22Rv1 (cell line): ENCODE measurements around the gene VWA8.

Experiments
- ZFX ChIP-seq: fragments of 450-650 bp; IDR thresholded peaks from 2 replicates; pipeline ENCODE4 v1.6.1; 2017; ENCODE audit warnings: antibody characterized with exemption, borderline replicate concordance
- TF ChIP-seq, protein P1 (sequence below): fragments of 450-650 bp; IDR thresholded peaks from 2 replicates; pipeline ENCODE4 v1.5.1; 2017; ENCODE audit warnings: mild to moderate bottlenecking

DNA sequence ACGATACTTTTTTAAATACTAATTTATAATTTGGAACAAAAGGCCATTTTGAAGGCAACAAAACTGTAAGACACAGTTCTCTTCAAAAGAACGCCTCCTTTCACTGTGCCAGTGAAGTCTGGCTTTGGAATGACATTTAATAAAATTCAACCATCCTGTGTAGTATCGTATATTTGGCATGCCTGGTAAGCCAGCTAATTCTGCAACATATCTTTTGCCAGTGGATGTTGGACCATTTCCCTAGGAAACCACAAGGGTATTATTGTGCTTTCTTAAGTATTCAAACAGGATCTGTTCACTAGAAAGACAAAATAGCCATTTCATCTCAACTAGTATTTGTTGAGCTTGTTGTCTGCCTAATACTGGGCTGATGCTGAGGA is 391.9 kb downstream of the VWA8 start:
- TF ChIP-seq, protein P1, sequence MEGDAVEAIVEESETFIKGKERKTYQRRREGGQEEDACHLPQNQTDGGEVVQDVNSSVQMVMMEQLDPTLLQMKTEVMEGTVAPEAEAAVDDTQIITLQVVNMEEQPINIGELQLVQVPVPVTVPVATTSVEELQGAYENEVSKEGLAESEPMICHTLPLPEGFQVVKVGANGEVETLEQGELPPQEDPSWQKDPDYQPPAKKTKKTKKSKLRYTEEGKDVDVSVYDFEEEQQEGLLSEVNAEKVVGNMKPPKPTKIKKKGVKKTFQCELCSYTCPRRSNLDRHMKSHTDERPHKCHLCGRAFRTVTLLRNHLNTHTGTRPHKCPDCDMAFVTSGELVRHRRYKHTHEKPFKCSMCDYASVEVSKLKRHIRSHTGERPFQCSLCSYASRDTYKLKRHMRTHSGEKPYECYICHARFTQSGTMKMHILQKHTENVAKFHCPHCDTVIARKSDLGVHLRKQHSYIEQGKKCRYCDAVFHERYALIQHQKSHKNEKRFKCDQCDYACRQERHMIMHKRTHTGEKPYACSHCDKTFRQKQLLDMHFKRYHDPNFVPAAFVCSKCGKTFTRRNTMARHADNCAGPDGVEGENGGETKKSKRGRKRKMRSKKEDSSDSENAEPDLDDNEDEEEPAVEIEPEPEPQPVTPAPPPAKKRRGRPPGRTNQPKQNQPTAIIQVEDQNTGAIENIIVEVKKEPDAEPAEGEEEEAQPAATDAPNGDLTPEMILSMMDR: no peak
- TF ChIP-seq ZFX: no peak
